Fibroblast of mammary gland (primary cell): ENCODE measurements around the gene ATG10.

Source experiments
- DNase-seq: peaks from one replicate; pipeline ENCODE4 v3.0.0-alpha.2; 2010; ENCODE audit warnings: low read depth
- H3K4me3 ChIP-seq: 2 replicates; pipeline ENCODE4 v1.5.1; 2011; ENCODE audit warnings: low read depth, mild to moderate bottlenecking, low read length, moderate library complexity; ENCODE audit not compliant: control insufficient read depth
- CTCF ChIP-seq: conservative IDR thresholded peaks from 2 replicates; pipeline ENCODE4 v1.5.1; 2011; ENCODE audit warnings: low read depth, low read length, inconsistent platforms; ENCODE audit not compliant: control insufficient read depth, insufficient read depth

The ATG10 gene

GRCh38 chr5:82074950-82075349 lies 103.1 kb downstream of the ATG10 start:
- no peak for TF ChIP-seq CTCF
- H3K4me3 ChIP-seq: no peak overlapping the region
- no peak for DNase-seq

- no peak overlapping the region for H3K4me3 ChIP-seq
- no peak for TF ChIP-seq CTCF
- no peak for DNase-seq
Observed at GRCh38 chr5:82077496-82077895, 105.7 kb downstream of the ATG10 start.

GRCh38 chr5:82091617-82092016 lies 119.8 kb downstream of the ATG10 start:
- no peak for DNase-seq
- no peak overlapping the region for H3K4me3 ChIP-seq

GRCh38 chr5:82095536-82095935 lies 123.7 kb downstream of the ATG10 start:
- H3K4me3 ChIP-seq: no peak overlapping the region
- no peak for DNase-seq
- no peak for TF ChIP-seq CTCF

More at GRCh38 chr5:82091617-82092016, 119.8 kb downstream of the ATG10 start:
- no peak for TF ChIP-seq CTCF

- DNase-seq: no peak
- H3K4me3 ChIP-seq: no peak overlapping the region
- no peak for TF ChIP-seq CTCF
Observed at GRCh38 chr5:82096249-82096648, 124.4 kb downstream of the ATG10 start.

- peak; percentile 28 for DNase-seq
- H3K4me3 ChIP-seq: no peak overlapping the region
- no peak for TF ChIP-seq CTCF
Observed at GRCh38 chr5:82100303-82101077, 128.7 kb downstream of the ATG10 start.
